Breast epithelium (tissue), 3 donors: ENCODE data around the gene EEF2KMT.
"Not testable (repeated sequence)": the region's sequence is repeated elsewhere in the genome, so short reads cannot be mapped to it uniquely, and the experiment has no call there.

Source experiments
- CTCF ChIP-seq, 3 donors: fragments of 450-650 bp; IDR thresholded peaks; one replicate each; pipeline ENCODE4 v1.5.1; 2016 to 2017; ENCODE audit warnings: antibody characterized with exemption in 3 of 3, mild to moderate bottlenecking in 3 of 3, moderate library complexity in 3 of 3
- POLR2A ChIP-seq: fragments of 450-650 bp; IDR thresholded peaks from one replicate; pipeline ENCODE4 v1.6.1; 2016; ENCODE audit warnings: antibody characterized with exemption, mild to moderate bottlenecking, moderate library complexity
- POLR2AphosphoS5 ChIP-seq, 3 donors: sonication (generic); formaldehyde crosslinking; IDR thresholded peaks; one replicate each; pipeline ENCODE4 v1.6.1; 2017; ENCODE audit warnings: antibody characterized with exemption in 3 of 3

GRCh38 chr16:5110933-5111332, 13.3 kb upstream of the EEF2KMT start:
- TF ChIP-seq CTCF (IDR thresholded peaks at IDR 0.05); POLR2AphosphoS5 (IDR thresholded peaks at IDR 0.05); POLR2A: not testable (repeated sequence)
